Fibroblast of mammary gland (primary cell): ENCODE results near the gene LYSMD3.

Experiments used
- DNase-seq: peaks from one replicate; pipeline ENCODE4 v3.0.0-alpha.2; 2010; ENCODE audit warnings: low read depth
- H3K4me3 ChIP-seq: 2 replicates; pipeline ENCODE4 v1.5.1; 2011; ENCODE audit warnings: low read depth, mild to moderate bottlenecking, low read length, moderate library complexity; ENCODE audit not compliant: control insufficient read depth
- TF ChIP-seq, protein P1 (sequence below): conservative IDR thresholded peaks from 2 replicates; pipeline ENCODE4 v1.5.1; 2011; ENCODE audit warnings: low read depth, low read length, inconsistent platforms; ENCODE audit not compliant: control insufficient read depth, insufficient read depth

LYSMD3 gene

DNA sequence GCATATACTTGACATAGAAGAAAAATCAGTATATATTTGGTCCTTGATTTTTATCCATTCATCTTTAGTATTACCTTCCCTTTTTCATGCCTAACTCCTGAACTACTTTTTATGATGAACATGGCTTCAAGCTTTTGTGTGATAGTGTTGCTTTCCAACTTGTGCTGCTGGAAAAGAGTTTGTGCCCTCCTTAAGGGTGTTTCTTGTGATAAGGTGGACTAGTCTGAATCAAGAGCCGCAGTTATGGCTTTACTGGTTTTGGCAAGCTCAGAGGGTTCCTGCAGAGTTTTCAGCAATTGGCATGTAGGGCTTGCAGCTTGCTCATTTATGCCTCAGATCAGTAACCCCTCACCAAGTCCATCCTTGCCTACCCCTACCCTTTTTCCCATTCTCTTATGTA lies 34.2 kb downstream of the LYSMD3 start:
- TF ChIP-seq, protein P1, sequence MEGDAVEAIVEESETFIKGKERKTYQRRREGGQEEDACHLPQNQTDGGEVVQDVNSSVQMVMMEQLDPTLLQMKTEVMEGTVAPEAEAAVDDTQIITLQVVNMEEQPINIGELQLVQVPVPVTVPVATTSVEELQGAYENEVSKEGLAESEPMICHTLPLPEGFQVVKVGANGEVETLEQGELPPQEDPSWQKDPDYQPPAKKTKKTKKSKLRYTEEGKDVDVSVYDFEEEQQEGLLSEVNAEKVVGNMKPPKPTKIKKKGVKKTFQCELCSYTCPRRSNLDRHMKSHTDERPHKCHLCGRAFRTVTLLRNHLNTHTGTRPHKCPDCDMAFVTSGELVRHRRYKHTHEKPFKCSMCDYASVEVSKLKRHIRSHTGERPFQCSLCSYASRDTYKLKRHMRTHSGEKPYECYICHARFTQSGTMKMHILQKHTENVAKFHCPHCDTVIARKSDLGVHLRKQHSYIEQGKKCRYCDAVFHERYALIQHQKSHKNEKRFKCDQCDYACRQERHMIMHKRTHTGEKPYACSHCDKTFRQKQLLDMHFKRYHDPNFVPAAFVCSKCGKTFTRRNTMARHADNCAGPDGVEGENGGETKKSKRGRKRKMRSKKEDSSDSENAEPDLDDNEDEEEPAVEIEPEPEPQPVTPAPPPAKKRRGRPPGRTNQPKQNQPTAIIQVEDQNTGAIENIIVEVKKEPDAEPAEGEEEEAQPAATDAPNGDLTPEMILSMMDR = no peak
- DNase-seq = no peak
- H3K4me3 ChIP-seq = no peak overlapping the region

- H3K4me3 ChIP-seq = no peak overlapping the region
- TF ChIP-seq, protein P1 = no peak
- no peak for DNase-seq
Observed at GRCh38 chr5:90494043-90494442, 35.3 kb downstream of the LYSMD3 start.

DNA sequence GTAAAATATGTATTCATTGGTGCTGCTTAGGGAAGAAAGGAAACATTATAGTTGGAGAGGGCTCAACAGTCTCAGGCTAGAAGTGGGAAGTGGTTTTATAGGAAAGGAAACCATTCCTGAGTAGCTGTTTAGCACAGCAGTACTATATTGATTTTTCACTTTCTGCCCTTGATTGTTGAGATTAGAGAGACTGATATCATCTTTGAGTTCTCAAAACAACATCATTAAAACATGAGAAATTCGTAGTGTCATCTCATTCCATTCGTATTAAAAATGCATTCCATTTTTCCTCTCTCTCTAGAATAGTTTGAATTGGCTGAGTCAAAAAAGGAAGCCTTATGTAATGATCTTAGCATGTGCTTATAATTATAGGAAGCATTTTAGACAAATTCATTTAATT lies 40.6 kb downstream of the LYSMD3 start:
- DNase-seq = peak; percentile 47
- H3K4me3 ChIP-seq = no peak overlapping the region
- TF ChIP-seq, protein P1 = no peak

- no peak for DNase-seq
- TF ChIP-seq, protein P1 = no peak
Observed at GRCh38 chr5:90484540-90484939, 44.8 kb downstream of the LYSMD3 start.

GRCh38 chr5:90483206-90483605 lies 46.2 kb downstream of the LYSMD3 start:
- DNase-seq = no peak
- TF ChIP-seq, protein P1 = no peak
- no peak overlapping the region for H3K4me3 ChIP-seq

More at GRCh38 chr5:90484540-90484939, 44.8 kb downstream of the LYSMD3 start:
- no peak overlapping the region for H3K4me3 ChIP-seq

DNA sequence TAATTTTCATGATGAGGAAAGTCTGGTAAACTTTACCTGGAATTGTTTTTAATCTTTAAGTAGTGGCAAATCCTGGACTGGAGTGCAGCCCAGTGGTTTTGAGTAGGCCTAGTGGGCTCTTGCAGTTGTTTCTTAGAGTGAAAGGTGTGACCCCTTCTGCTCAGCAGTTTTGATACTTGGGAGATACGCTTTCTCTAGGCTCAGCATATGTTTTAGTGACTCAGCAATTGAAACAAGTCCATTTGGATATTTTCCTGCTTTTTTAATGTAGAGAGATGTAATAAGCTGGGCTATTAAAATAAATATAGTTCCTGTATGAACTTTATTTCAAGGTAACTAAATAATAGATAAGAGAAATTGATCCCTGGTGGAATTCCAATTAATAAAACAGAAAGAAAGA lies 48.7 kb downstream of the LYSMD3 start:
- TF ChIP-seq, protein P1 = no peak

More for the DNA sequence above, 48.7 kb downstream of the LYSMD3 start:
- peak; percentile 26 for DNase-seq
- no peak overlapping the region for H3K4me3 ChIP-seq
